Breast epithelium (tissue), 4 donors: Measurements from ENCODE around the gene APRT. TPM values are rescaled to one million over a fixed set of nuclear protein-coding genes. Genes with fewer than 3 reads are reported as not detected.

ENCODE experiments used
- DNase-seq, 2 donors: peaks; one replicate each; pipeline ENCODE4 v3.0.0-alpha.2; 2019; ENCODE audit warnings: low spot score in 2 of 2
- H3K27ac ChIP-seq, 2 donors: fragments of 200-600 bp; sonication (generic) in 1 of 2; one replicate each; pipeline ENCODE4 v1.5.1; 2016 to 2019; ENCODE audit warnings: mild to moderate bottlenecking in 1 of 2
- H3K27me3 ChIP-seq, 2 donors: fragments of 200-600 bp; sonication (generic) in 1 of 2; one replicate each; pipeline versions ENCODE4 v1.5.1 to v1.6.0; 2017 to 2019; ENCODE audit warnings: control low read depth in 1 of 2, mild to moderate bottlenecking in 1 of 2
- H3K36me3 ChIP-seq: fragments of 200-600 bp; one replicate; pipeline ENCODE4 v1.5.1; 2019
- H3K4me1 ChIP-seq, 2 donors: fragments of 200-600 bp; sonication (generic); one replicate each; pipeline ENCODE4 v1.5.1; 2016 to 2019; ENCODE audit warnings: control low read depth in 1 of 2
- H3K4me3 ChIP-seq, 3 donors: fragments of 200-600 bp; sonication (generic); 1 replicate in 2 of 3; 2 replicates in 1 of 3; pipeline ENCODE4 v1.5.1; 2016 to 2019; ENCODE audit warnings: mild to moderate bottlenecking in 3 of 3, moderate library complexity in 2 of 3
- H3K9me3 ChIP-seq, 2 donors: fragments of 200-600 bp; sonication (generic) in 1 of 2; one replicate each; pipeline ENCODE4 v1.5.1; 2016 to 2019; ENCODE audit warnings: control low read depth in 1 of 2
- CTCF ChIP-seq, 3 donors: fragments of 450-650 bp; IDR thresholded peaks; one replicate each; pipeline ENCODE4 v1.5.1; 2016 to 2017; ENCODE audit warnings: antibody characterized with exemption in 3 of 3, mild to moderate bottlenecking in 3 of 3, moderate library complexity in 3 of 3
- POLR2A ChIP-seq: fragments of 450-650 bp; IDR thresholded peaks from one replicate; pipeline ENCODE4 v1.6.1; 2016; ENCODE audit warnings: antibody characterized with exemption, mild to moderate bottlenecking, moderate library complexity
- POLR2AphosphoS5 ChIP-seq, 3 donors: sonication (generic); formaldehyde crosslinking; IDR thresholded peaks; one replicate each; pipeline ENCODE4 v1.6.1; 2017; ENCODE audit warnings: antibody characterized with exemption in 3 of 3
- intact Hi-C: fragments of 100-400 bp; cut with DNase I; formaldehyde crosslinking; loops from one replicate; pipeline ENCODE4 v1.15.1; 2023; ENCODE audit warnings: low total_unique reads
- total RNA-seq, 3 donors: library from RNA; depleted of rRNA; stranded (reverse); fragments of >200 nt; gene quantifications; one replicate each; pipeline ENCODE4 v1.1.0, GENCODE V29; 2016

The APRT gene
- total RNA-seq, 3 donors from 2014 or later = 93.8 to 152 (median 126) TPM

DNA sequence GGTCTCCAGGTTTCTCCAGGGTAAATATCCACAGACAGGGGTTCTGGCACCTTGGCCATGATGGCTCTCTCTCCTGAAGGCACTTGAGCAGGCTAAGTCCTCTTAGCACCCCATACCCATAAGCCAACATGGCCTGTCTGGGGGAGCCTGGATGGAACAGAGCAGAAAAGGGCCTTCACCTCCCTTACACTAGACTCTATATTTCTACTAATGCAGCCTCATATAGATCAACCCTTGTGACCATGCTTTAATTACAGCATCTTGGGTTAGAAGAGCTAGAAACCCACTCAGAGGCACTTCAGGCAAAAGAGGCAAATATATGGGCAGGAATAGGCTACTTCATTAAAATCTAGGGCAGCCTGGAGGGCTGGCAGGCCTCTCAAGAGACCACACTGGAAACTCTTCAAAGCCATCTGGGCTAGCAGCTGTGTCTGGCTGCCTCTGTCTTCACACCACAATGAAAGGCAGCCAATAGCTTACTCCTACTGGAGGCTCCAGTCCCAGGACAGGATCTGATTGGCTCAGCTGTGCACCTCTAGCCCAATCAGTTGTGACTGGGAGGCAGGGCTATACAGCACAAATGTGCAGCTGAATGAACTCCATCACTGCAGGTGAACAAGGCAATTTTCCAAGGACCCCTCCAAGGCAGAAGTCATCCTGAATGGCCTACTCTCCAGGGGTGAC lies 12.8 kb downstream of the APRT start:
- Histone ChIP-seq H3K9me3 (no peaks in the 10 kb centered on the region), H3K36me3 (no peaks in the 10 kb centered on the region), H3K27ac (no peak overlapping the region), H3K27me3 (peaks cover 0 to 2% of the 10 kb centered on the region in 2 donors), H3K4me1 (peaks cover 0 to 2% of the 10 kb centered on the region in 2 donors), H3K4me3 (no peak overlapping the region)
- intact Hi-C loops = no loop called here
- no peak for DNase-seq
- TF ChIP-seq POLR2A (no peak), POLR2AphosphoS5 (IDR thresholded peaks at IDR 0.05) (no peak), CTCF (IDR thresholded peaks at IDR 0.05) (no peak)

DNA sequence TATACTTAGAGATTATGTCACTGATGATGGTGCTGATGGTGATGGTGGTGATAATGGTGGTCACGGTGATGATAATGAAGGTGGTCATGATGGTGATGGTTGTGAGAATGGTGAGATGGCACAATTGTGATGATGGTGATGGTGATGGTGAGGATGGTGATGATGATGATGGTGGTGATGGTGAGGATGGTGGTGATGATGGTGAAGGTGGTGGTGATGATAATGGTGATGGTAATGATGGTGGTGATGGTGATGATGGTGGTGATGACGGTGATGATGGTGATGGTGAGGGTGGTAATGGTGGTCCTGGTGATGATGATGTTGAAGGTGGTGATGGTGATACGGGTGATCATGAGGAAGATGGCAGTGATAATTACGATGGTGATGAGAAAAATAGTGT lies 13.7 kb downstream of the APRT start:
- H3K4me3 ChIP-seq = no peak overlapping the region
- no peaks in the 10 kb centered on the region for H3K4me1 ChIP-seq
- intact Hi-C loops = no loop called here
- DNase-seq = no peak
- H3K27ac ChIP-seq = no peak overlapping the region
- no peaks in the 10 kb centered on the region for H3K9me3 ChIP-seq
- TF ChIP-seq POLR2A = no peak
- TF ChIP-seq CTCF (IDR thresholded peaks at IDR 0.05) = no peak
- TF ChIP-seq POLR2AphosphoS5 (IDR thresholded peaks at IDR 0.05) = no peak
- H3K36me3 ChIP-seq = no peaks in the 10 kb centered on the region
- H3K27me3 ChIP-seq = peaks cover 0 to 11% of the 10 kb centered on the region in 2 donors

- intact Hi-C loops = no loop called here
- TF ChIP-seq POLR2A (no peak), POLR2AphosphoS5 (IDR thresholded peaks at IDR 0.05) (no peak)
- DNase-seq = no peak
- H3K4me1 ChIP-seq = no peaks in the 10 kb centered on the region
- H3K27me3 ChIP-seq = peaks cover 0 to 17% of the 10 kb centered on the region in 2 donors
- no peaks in the 10 kb centered on the region for H3K36me3 ChIP-seq
- no peaks in the 10 kb centered on the region for H3K9me3 ChIP-seq
- no peak overlapping the region for H3K4me3 ChIP-seq
- H3K27ac ChIP-seq = no peak overlapping the region
Observed at GRCh38 chr16:88796278-88796677, 15.4 kb downstream of the APRT start.

DNA sequence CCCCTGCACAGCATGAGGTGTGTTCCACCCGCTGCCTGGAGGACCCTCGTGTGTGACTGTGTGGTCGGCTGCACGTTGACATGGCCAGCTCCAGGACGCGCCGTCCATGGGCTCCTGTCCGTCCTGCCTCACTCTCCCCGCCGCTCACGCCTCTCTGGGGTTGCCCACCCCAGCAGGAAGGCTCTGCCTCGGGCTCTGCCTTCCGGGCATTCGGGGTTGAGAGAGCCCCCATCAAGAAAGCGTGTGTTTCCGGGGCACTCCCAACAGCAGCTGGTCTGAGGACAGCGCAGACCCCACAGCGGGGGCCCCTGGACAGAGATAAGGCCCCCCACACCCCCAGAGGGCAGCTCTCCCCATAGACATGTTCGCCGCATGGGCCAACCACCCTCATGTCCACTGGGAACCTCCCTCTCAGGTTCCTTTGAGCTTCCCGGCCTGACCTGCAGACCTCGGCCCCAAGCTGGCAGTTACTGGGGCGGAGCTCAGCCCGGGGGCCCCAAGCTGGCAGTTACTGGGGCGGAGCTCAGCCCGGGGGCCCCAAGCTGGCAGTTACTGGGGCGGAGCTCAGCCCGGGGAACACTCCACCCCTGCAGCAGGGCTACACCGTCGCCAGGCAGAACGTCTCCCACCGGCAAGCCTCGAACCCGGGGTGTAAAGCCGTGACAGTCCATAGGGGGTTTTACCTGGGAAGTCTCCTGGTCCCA lies 18.3 kb downstream of the APRT start:
- H3K4me1 ChIP-seq = no peaks in the 10 kb centered on the region
- no peak overlapping the region for H3K27ac ChIP-seq
- no peaks in the 10 kb centered on the region for H3K9me3 ChIP-seq
- no peak for DNase-seq
- H3K27me3 ChIP-seq = peaks cover 0 to 17% of the 10 kb centered on the region in 2 donors
- no peak overlapping the region for H3K4me3 ChIP-seq
- intact Hi-C loops = no loop called here
- no peaks in the 10 kb centered on the region for H3K36me3 ChIP-seq
- TF ChIP-seq CTCF (IDR thresholded peaks at IDR 0.05) (no peak), POLR2A (no peak), POLR2AphosphoS5 (IDR thresholded peaks at IDR 0.05) (no peak)

DNA sequence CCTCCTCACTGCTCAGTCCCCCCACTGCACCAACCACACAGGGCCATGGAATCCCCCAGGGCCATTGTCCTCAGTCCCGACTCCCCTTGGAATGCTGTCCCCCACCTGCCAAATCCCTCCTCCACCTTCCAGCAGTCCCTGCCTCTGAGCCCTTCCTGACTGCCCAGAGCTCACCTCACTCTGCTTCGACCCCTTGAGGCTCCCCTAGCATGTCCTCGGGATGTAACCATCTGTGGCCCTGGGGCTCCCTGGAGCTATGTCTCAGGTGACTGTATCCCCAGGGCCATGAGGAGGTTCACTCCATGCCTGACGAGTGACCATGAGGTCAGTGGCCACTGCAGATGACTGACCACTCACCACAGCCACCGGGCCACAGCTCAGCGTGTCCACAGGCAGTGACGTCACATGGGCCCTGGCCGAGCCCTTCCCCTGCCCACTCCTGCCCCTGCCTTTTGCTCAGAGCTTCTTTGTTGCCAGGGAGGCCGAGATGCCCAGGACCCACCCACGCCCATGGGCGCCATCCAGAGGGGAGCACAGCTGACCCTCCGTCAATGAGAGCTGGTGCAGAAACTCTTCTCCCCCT lies 19.0 kb downstream of the APRT start:
- DNase-seq = no peak
- Histone ChIP-seq H3K36me3 (no peaks in the 10 kb centered on the region), H3K4me3 (no peak overlapping the region), H3K4me1 (no peaks in the 10 kb centered on the region), H3K27me3 (peaks cover 0 to 17% of the 10 kb centered on the region in 2 donors), H3K9me3 (no peaks in the 10 kb centered on the region), H3K27ac (no peak overlapping the region)
- intact Hi-C loops = no loop called here
- TF ChIP-seq POLR2AphosphoS5 (IDR thresholded peaks at IDR 0.05) = no peak
- TF ChIP-seq POLR2A = no peak
- TF ChIP-seq CTCF (IDR thresholded peaks at IDR 0.05) = no peak
